Heart left ventricle (tissue), 16 donors: ENCODE measurements around the gene SUCLG1. TPM values are rescaled to one million over a fixed set of nuclear protein-coding genes. Genes with fewer than 3 reads are reported as not detected.

Experiments used
- ATAC-seq, 4 donors: fragments of 200-7000 bp; cut with Tn5 transposase; one replicate each; pipeline ENCODE4 v1.9.1; 2020 to 2022; ENCODE audit warnings: moderate library complexity in 4 of 4, mild to moderate bottlenecking in 3 of 4, moderate number of reproducible peaks in 1 of 4
- DNase-seq, 5 donors: peaks; one replicate each; pipeline ENCODE4 v3.0.0-alpha.2; 2020
- H3K27ac ChIP-seq, 12 donors: fragments of 200-600 bp; sonication (generic) in 4 of 12; one replicate each; pipeline versions ENCODE4 v1.5.0 to v1.8.0; 2016 to 2022; ENCODE audit warnings: mild to moderate bottlenecking in 2 of 12
- H3K27me3 ChIP-seq, 9 donors: fragments of 200-600 bp; sonication (generic) in 2 of 9; one replicate each; pipeline versions ENCODE4 v1.5.1 to v1.8.0; 2016 to 2022; ENCODE audit warnings: mild to moderate bottlenecking in 3 of 9
- H3K36me3 ChIP-seq, 9 donors: fragments of 200-600 bp; sonication (generic) in 2 of 9; one replicate each; pipeline versions ENCODE4 v1.5.0 to v1.8.0; 2018 to 2022; ENCODE audit warnings: mild to moderate bottlenecking in 2 of 9
- H3K4me1 ChIP-seq, 12 donors: fragments of 200-600 bp; sonication (generic) in 4 of 12; one replicate each; pipeline versions ENCODE4 v1.5.0 to v1.8.0; 2016 to 2022; ENCODE audit warnings: mild to moderate bottlenecking in 3 of 12
- H3K4me3 ChIP-seq, 12 donors: fragments of 200-600 bp; sonication (generic) in 4 of 12; one replicate each; pipeline versions ENCODE4 v1.5.0 to v1.8.0; 2017 to 2022; ENCODE audit warnings: mild to moderate bottlenecking in 9 of 12, moderate library complexity in 4 of 12
- H3K9me3 ChIP-seq, 12 donors: fragments of 200-600 bp; sonication (generic) in 4 of 12; one replicate each; pipeline versions ENCODE4 v1.5.0 to v1.8.0; 2016 to 2022; ENCODE audit warnings: mild to moderate bottlenecking in 1 of 12
- POLR2A ChIP-seq, 2 donors: fragments of 450-650 bp; IDR thresholded peaks; one replicate each; pipeline ENCODE4 v1.6.1; 2017; ENCODE audit warnings: antibody characterized with exemption in 2 of 2, mild to moderate bottlenecking in 2 of 2, moderate library complexity in 2 of 2
- WGBS, 4 donors: extraction: QIAGEN DNeasy Blood & Tissue Kit in 2 of 4; methylation state at CpG; one replicate each; pipeline versions ENCODE4 v1.1.5 to v1.1.7; 2013 to 2018; 5-methylcytosine and 5-hydroxymethylcytosine counted together
- intact Hi-C, 10 donors: fragments of 100-400 bp; cut with DNase I; formaldehyde crosslinking; loops; one replicate each; pipeline versions ENCODE4 v1.11.1 to v1.14.2; 2022
- polyA plus RNA-seq, 2 donors: library from polyadenylated mRNA; stranded (reverse); fragments of 200-250 nt; gene quantifications; one replicate each; pipeline ENCODE4 v1.2.3, GENCODE V29; 2013
- total RNA-seq, 9 donors: library from RNA; depleted of rRNA in 2 of 9; stranded (reverse); fragments of >200 nt in 2 of 9; fragmentation: NEBNext Ultra II Directional in 3 of 9; extraction: Animal tissue kit (Norgen Biotek cat#: 25700) in 3 of 9; gene quantifications; one replicate each; pipeline versions ENCODE4 v1.1.0 to v1.2.4, GENCODE V29; 2016 to 2023
- TF ChIP-seq, protein P1 (sequence below), 12 donors: fragments of 200-600 bp; sonication (generic) in 4 of 12; IDR thresholded peaks; one replicate each; pipeline versions ENCODE4 v1.5.0 to v1.8.0; 2018 to 2022; ENCODE audit warnings: antibody characterized with exemption in 12 of 12, mild to moderate bottlenecking in 5 of 12
- donor health status: ischemic (EF 13 %, LVEDD 7.1; RV severe dilation, severe dysfunction).
- donor health status: healthy with polysubstance abuse.
- donor health status: DM: no; HTN: yes; CAD: no.
- donor health status: DM: no; HTN: no; CAD: no.
- donor health status: ischemic (EF 25% LVEDD 6.9; RV normal size, moderate dysfunction).
- donor health status: ischemic (EF 25% LVEDD 5.7; RV mildly dilated, moderate dysfunction).
- donor health status: healthy.
- donor health status: DM: yes; HTN: yes; CAD: no.
- donor health status: ischemic (EF 35%, LVEDD 5.7; RV mildly dilated, moderate dysfunction).
- donor health status: nonischemic (EF 11% LVEDD 7.7; RV severe dilation, severe dysfunction).
- donor health status: DM: yes; HTN: yes; CAD: no.
- donor health status: PGD.
- donor health status: ischemic (EF 29% LVEDD 5.4; RV normal size, mild dysfunction).
- donor health status: nonischemic (EF 23%, LVEDD 6.1; RV moderate dilation, normal function).

SUCLG1 gene
- total and polyA plus RNA-seq, 11 donors = 184 to 348 (median 258) TPM

GRCh38 chr2:84441036-84441435, 18.0 kb downstream of the SUCLG1 start:
- no peaks in the 10 kb centered on the region for H3K27me3 ChIP-seq

GRCh38 chr2:84435345-84436025, 23.6 kb downstream of the SUCLG1 start:
- intact Hi-C loops = no loop called here
- Histone ChIP-seq H3K36me3 (peaks cover 0 to 95% (median 87%) of the 10 kb centered on the region in 9 donors), H3K27me3 (no peaks in the 10 kb centered on the region), H3K4me3 (no peak overlapping the region), H3K27ac (peak overlapping the region in 2 of 12 donors; percentile 7 to 48), H3K4me1 (peaks cover 0 to 29% (median 14%) of the 10 kb centered on the region in 12 donors), H3K9me3 (no peaks in the 10 kb centered on the region)
- 35 to 46% (median 41%) methylated on average over 6 of the region's 6 CpGs for WGBS, 4 donors
- ATAC-seq = peak; percentile 76 to 85 (median 80)
- TF ChIP-seq, protein P1, sequence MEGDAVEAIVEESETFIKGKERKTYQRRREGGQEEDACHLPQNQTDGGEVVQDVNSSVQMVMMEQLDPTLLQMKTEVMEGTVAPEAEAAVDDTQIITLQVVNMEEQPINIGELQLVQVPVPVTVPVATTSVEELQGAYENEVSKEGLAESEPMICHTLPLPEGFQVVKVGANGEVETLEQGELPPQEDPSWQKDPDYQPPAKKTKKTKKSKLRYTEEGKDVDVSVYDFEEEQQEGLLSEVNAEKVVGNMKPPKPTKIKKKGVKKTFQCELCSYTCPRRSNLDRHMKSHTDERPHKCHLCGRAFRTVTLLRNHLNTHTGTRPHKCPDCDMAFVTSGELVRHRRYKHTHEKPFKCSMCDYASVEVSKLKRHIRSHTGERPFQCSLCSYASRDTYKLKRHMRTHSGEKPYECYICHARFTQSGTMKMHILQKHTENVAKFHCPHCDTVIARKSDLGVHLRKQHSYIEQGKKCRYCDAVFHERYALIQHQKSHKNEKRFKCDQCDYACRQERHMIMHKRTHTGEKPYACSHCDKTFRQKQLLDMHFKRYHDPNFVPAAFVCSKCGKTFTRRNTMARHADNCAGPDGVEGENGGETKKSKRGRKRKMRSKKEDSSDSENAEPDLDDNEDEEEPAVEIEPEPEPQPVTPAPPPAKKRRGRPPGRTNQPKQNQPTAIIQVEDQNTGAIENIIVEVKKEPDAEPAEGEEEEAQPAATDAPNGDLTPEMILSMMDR (IDR thresholded peaks at IDR 0.05) = no peak
- TF ChIP-seq POLR2A (IDR thresholded peaks at IDR 0.05) = no peak
- DNase-seq = peak in 2 of 5 donors; percentile 18 to 23

More at GRCh38 chr2:84441036-84441435, 18.0 kb downstream of the SUCLG1 start:
- TF ChIP-seq POLR2A (IDR thresholded peaks at IDR 0.05) = no peak
- TF ChIP-seq, protein P1 (IDR thresholded peaks at IDR 0.05) = no peak
- intact Hi-C loops = no loop called here
- H3K4me1 ChIP-seq = peaks cover 0 to 18% (median 6%) of the 10 kb centered on the region in 12 donors
- no peak overlapping the region for H3K4me3 ChIP-seq
- H3K36me3 ChIP-seq = peaks cover 0 to 95% (median 92%) of the 10 kb centered on the region in 9 donors
- ATAC-seq (no peak), DNase-seq (no peak)
- H3K27ac ChIP-seq = no peak overlapping the region
- H3K9me3 ChIP-seq = no peaks in the 10 kb centered on the region
- 79 to 82% (median 80%) methylated on average over 4 of the region's 4 CpGs for WGBS, 4 donors

DNA sequence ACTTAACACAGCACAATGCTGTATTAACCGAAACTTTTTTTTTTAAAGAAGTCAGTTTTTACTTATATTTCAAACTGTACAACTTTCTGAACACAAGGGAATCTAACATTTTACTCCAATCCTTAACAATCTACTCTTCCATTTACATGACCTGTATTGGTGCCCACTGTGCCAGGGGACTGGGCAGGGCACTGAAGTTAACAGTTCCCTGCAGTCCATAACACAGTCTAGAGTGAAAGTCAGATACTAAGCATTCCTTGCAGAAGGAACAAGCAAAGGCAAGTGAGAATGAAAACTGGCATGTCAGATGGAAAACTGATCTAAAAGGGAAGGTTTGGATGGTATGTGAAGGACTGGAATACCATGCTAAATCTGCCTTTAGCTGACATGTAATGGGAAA, 29.8 kb downstream of the SUCLG1 start:
- intact Hi-C loops = no loop called here
- no peaks in the 10 kb centered on the region for H3K9me3 ChIP-seq
- TF ChIP-seq, protein P1 (IDR thresholded peaks at IDR 0.05) = no peak
- TF ChIP-seq POLR2A (IDR thresholded peaks at IDR 0.05) = no peak
- H3K4me3 ChIP-seq = no peak overlapping the region
- H3K27ac ChIP-seq = no peak overlapping the region
- H3K27me3 ChIP-seq = no peaks in the 10 kb centered on the region
- peaks cover 0 to 19% (median 0%) of the 10 kb centered on the region in 12 donors for H3K4me1 ChIP-seq
- no peak for DNase-seq
- ATAC-seq = peak in 3 of 4 donors; percentile 41 to 65 (median 52)
- 88 to 99% (median 96%) methylated on average over 1 of the region's 1 CpG for WGBS, 4 donors
- peaks cover 0 to 100% (median 83%) of the 10 kb centered on the region in 9 donors for H3K36me3 ChIP-seq

- no peak overlapping the region for H3K4me3 ChIP-seq
- no peak overlapping the region for H3K27ac ChIP-seq
- ATAC-seq = no peak
- WGBS, 4 donors = 64 to 76% (median 67%) methylated on average over 2 of the region's 2 CpGs
- H3K9me3 ChIP-seq = no peaks in the 10 kb centered on the region
- H3K4me1 ChIP-seq = peaks cover 0 to 19% (median 0%) of the 10 kb centered on the region in 12 donors
- peaks cover 0 to 100% (median 84%) of the 10 kb centered on the region in 9 donors for H3K36me3 ChIP-seq
- H3K27me3 ChIP-seq = no peaks in the 10 kb centered on the region
- intact Hi-C loops = no loop called here
- no peak for DNase-seq
- TF ChIP-seq, protein P1 (IDR thresholded peaks at IDR 0.05) = no peak
- no peak for TF ChIP-seq POLR2A (IDR thresholded peaks at IDR 0.05)
Measured at GRCh38 chr2:84427235-84428138, 31.6 kb downstream of the SUCLG1 start.
